Uterus (tissue), 4 donors: Measurements from ENCODE around the gene RGS10. TPM values are rescaled to one million over a fixed set of nuclear protein-coding genes. Genes with fewer than 3 reads are reported as not detected.

Source experiments
- DNase-seq, 2 donors: peaks; one replicate each; pipeline ENCODE4 v3.0.0-alpha.2; 2019 to 2020
- H3K27ac ChIP-seq, 2 donors: fragments of 200-600 bp; sonication (generic); 1 replicate in 1 of 2; 2 replicates in 1 of 2; pipeline ENCODE4 v1.5.1; 2016 to 2018
- H3K27me3 ChIP-seq, 2 donors: fragments of 200-600 bp; sonication (generic); one replicate each; pipeline ENCODE4 v1.5.1; 2018 to 2019; ENCODE audit warnings: control low read depth in 1 of 2
- H3K36me3 ChIP-seq, 2 donors: fragments of 200-600 bp; sonication (generic); one replicate each; pipeline ENCODE4 v1.5.1; 2019; ENCODE audit warnings: control low read depth in 1 of 2
- H3K4me1 ChIP-seq, 2 donors: fragments of 200-600 bp; sonication (generic); one replicate each; pipeline ENCODE4 v1.5.1; 2018 to 2019; ENCODE audit warnings: control low read depth in 1 of 2
- H3K4me3 ChIP-seq, 2 donors: fragments of 200-600 bp; sonication (generic); 1 replicate in 1 of 2; 2 replicates in 1 of 2; pipeline ENCODE4 v1.5.1; 2018 to 2019; ENCODE audit warnings: mild to moderate bottlenecking in 1 of 2
- H3K9me3 ChIP-seq, 2 donors: fragments of 200-600 bp; sonication (generic); one replicate each; pipeline ENCODE4 v1.5.1; 2019; ENCODE audit warnings: control low read depth in 1 of 2
- CTCF ChIP-seq, 4 experiments: fragments of 200-600 bp in 2 of 4; fragments of 450-650 bp in 2 of 4; sonication (generic) in 2 of 4; IDR thresholded peaks; one replicate each; pipeline ENCODE4 v1.5.1; 2016 to 2019; ENCODE audit warnings: antibody characterized with exemption in 4 of 4, mild to moderate bottlenecking in 2 of 4, moderate library complexity in 1 of 4
- POLR2A ChIP-seq, 2 donors: fragments of 450-650 bp; IDR thresholded peaks; one replicate each; pipeline ENCODE4 v1.6.1; 2016; ENCODE audit warnings: antibody characterized with exemption in 2 of 2, mild to moderate bottlenecking in 1 of 2, moderate library complexity in 1 of 2
- intact Hi-C: fragments of 100-400 bp; cut with DNase I; formaldehyde crosslinking; loops from one replicate; pipeline ENCODE4 v1.15.1; 2023; ENCODE audit warnings: low total_unique reads
- total RNA-seq, 4 donors: library from RNA; depleted of rRNA in 3 of 4; stranded (reverse); fragments of >200 nt in 3 of 4; gene quantifications; one replicate each; pipeline versions ENCODE4 v1.1.0 to v1.2.4, GENCODE V29; 2014 to 2023
- donor health status: DM: yes; HTN: yes; CAD: no.

Gene RGS10
- total RNA-seq, 4 donors from 2014 or later: 29.1 to 165 (median 64.1) TPM

GRCh38 chr10:119522747-119523426 lies 19.6 kb downstream of the RGS10 start:
- Histone ChIP-seq H3K27ac (no peak overlapping the region), H3K4me1 (no peaks in the 10 kb centered on the region), H3K36me3 (no peaks in the 10 kb centered on the region), H3K4me3 (no peak overlapping the region), H3K9me3 (no peaks in the 10 kb centered on the region), H3K27me3 (no peaks in the 10 kb centered on the region)
- intact Hi-C loops: no loop called here
- TF ChIP-seq CTCF (IDR thresholded peaks at IDR 0.05) (no peak), POLR2A (IDR thresholded peaks at IDR 0.05) (no peak)
- no peak for DNase-seq

GRCh38 chr10:119521443-119522204 lies 20.9 kb downstream of the RGS10 start:
- no peak overlapping the region for H3K27ac ChIP-seq
- no peak for TF ChIP-seq POLR2A (IDR thresholded peaks at IDR 0.05)
- intact Hi-C loops: no loop called here

GRCh38 chr10:119520283-119520682 lies 22.2 kb downstream of the RGS10 start:
- Histone ChIP-seq H3K27ac (no peak overlapping the region), H3K36me3 (no peaks in the 10 kb centered on the region), H3K4me3 (no peak overlapping the region), H3K4me1 (no peaks in the 10 kb centered on the region), H3K9me3 (no peaks in the 10 kb centered on the region), H3K27me3 (no peaks in the 10 kb centered on the region)
- intact Hi-C loops: no loop called here
- no peak for DNase-seq
- TF ChIP-seq CTCF (IDR thresholded peaks at IDR 0.05): no peak
- no peak for TF ChIP-seq POLR2A (IDR thresholded peaks at IDR 0.05)

More at GRCh38 chr10:119521443-119522204, 20.9 kb downstream of the RGS10 start:
- Histone ChIP-seq H3K4me1 (no peaks in the 10 kb centered on the region), H3K9me3 (no peaks in the 10 kb centered on the region), H3K36me3 (no peaks in the 10 kb centered on the region), H3K4me3 (no peak overlapping the region), H3K27me3 (no peaks in the 10 kb centered on the region)
- DNase-seq: no peak

GRCh38 chr10:119518936-119519335 lies 23.6 kb downstream of the RGS10 start:
- no peak for TF ChIP-seq CTCF (IDR thresholded peaks at IDR 0.05)
- no peak for TF ChIP-seq POLR2A (IDR thresholded peaks at IDR 0.05)
- H3K27ac ChIP-seq: no peak overlapping the region
- intact Hi-C loops: no loop called here
- no peak overlapping the region for H3K4me3 ChIP-seq
- H3K4me1 ChIP-seq: no peaks in the 10 kb centered on the region
- H3K36me3 ChIP-seq: no peaks in the 10 kb centered on the region
- H3K9me3 ChIP-seq: no peaks in the 10 kb centered on the region
- DNase-seq: no peak
- H3K27me3 ChIP-seq: no peaks in the 10 kb centered on the region

GRCh38 chr10:119518176-119518575 lies 24.3 kb downstream of the RGS10 start:
- Histone ChIP-seq H3K9me3 (no peaks in the 10 kb centered on the region), H3K27ac (no peak overlapping the region), H3K27me3 (no peaks in the 10 kb centered on the region), H3K4me1 (no peaks in the 10 kb centered on the region), H3K36me3 (no peaks in the 10 kb centered on the region), H3K4me3 (no peak overlapping the region)
- DNase-seq: no peak
- TF ChIP-seq POLR2A (IDR thresholded peaks at IDR 0.05) (no peak), CTCF (IDR thresholded peaks at IDR 0.05) (no peak)
- intact Hi-C loops: no loop called here
